ENCODE data around the gene VCY1B. TPM values are rescaled to one million over a fixed set of nuclear protein-coding genes. Genes with fewer than 3 reads are reported as not detected.
"Not testable (repeated sequence)": the region's sequence is repeated elsewhere in the genome, so short reads cannot be mapped to it uniquely, and the experiment has no call there.

The VCY1B gene
- total RNA-seq = not detected
- not detected for polyA plus RNA-seq
- long read RNA-seq, donor 1 = 0 reads
- long read RNA-seq, donor 2 = 0 reads
- long read RNA-seq, donor 3 = 0 reads
- long read RNA-seq, donor 4 = 0 reads
- long read RNA-seq, donor 5 = 0 reads

GRCh38 chrY:14055927-14056326, at the start of gene VCY1B:
TSS of gene VCY1B (plus strand) at chrY:14056227. CDS start at chrY:14056290, 63 bp downstream.
- ATAC-seq (ENCODE audit: insufficient read depth, low FRiP score); H3K4me1 ChIP-seq (ENCODE audit: control insufficient read depth in 5 of 5, insufficient read depth in 5 of 5, low read length in 5 of 5); DNase-seq; H3K9me3 ChIP-seq (ENCODE audit: control insufficient read depth in 4 of 4, insufficient read depth in 3 of 4, low read length in 3 of 4); H3K9ac ChIP-seq (ENCODE audit: insufficient read depth in 1 of 2, low read length in 2 of 2); H3K36me3 ChIP-seq (ENCODE audit: control insufficient read depth in 4 of 4, insufficient read depth in 4 of 4, low read length in 4 of 4); H3K27me3 ChIP-seq (ENCODE audit: control insufficient read depth in 3 of 3, insufficient read depth in 3 of 3, low read length in 2 of 3); H3K27ac ChIP-seq (ENCODE audit: low read depth in 1 of 2, low read length in 1 of 2); H3K4me3 ChIP-seq: not testable (repeated sequence)
- WGBS, 2 donors = no CpG with 5 or more reads among the region's 19 CpGs

GRCh38 chrY:14011916-14012315, 44.1 kb upstream of the VCY1B start:
- not testable (repeated sequence) for H3K27ac ChIP-seq (ENCODE audit: low read depth in 1 of 2, low read length in 1 of 2)

GRCh38 chrY:14030395-14030794, 25.6 kb upstream of the VCY1B start:
- DNase-seq; H3K27me3 ChIP-seq (ENCODE audit: control insufficient read depth in 3 of 3, insufficient read depth in 3 of 3, low read length in 2 of 3); H3K27ac ChIP-seq (ENCODE audit: low read depth in 1 of 2, low read length in 1 of 2); ATAC-seq (ENCODE audit: insufficient read depth, low FRiP score); H3K9me3 ChIP-seq (ENCODE audit: control insufficient read depth in 4 of 4, insufficient read depth in 3 of 4, low read length in 3 of 4); H3K4me1 ChIP-seq (ENCODE audit: control insufficient read depth in 5 of 5, insufficient read depth in 5 of 5, low read length in 5 of 5); H3K36me3 ChIP-seq (ENCODE audit: control insufficient read depth in 4 of 4, insufficient read depth in 4 of 4, low read length in 4 of 4); H3K4me3 ChIP-seq; H3K9ac ChIP-seq (ENCODE audit: insufficient read depth in 1 of 2, low read length in 2 of 2): not testable (repeated sequence)
- no CpG with 5 or more reads among the region's 2 CpGs for WGBS, 2 donors

More at GRCh38 chrY:14011916-14012315, 44.1 kb upstream of the VCY1B start:
- not testable (repeated sequence) for DNase-seq; H3K9ac ChIP-seq (ENCODE audit: insufficient read depth in 1 of 2, low read length in 2 of 2); H3K4me3 ChIP-seq; H3K9me3 ChIP-seq (ENCODE audit: control insufficient read depth in 4 of 4, insufficient read depth in 3 of 4, low read length in 3 of 4); H3K36me3 ChIP-seq (ENCODE audit: control insufficient read depth in 4 of 4, insufficient read depth in 4 of 4, low read length in 4 of 4); H3K4me1 ChIP-seq (ENCODE audit: control insufficient read depth in 5 of 5, insufficient read depth in 5 of 5, low read length in 5 of 5); H3K27me3 ChIP-seq (ENCODE audit: control insufficient read depth in 3 of 3, insufficient read depth in 3 of 3, low read length in 2 of 3); ATAC-seq (ENCODE audit: insufficient read depth, low FRiP score)
- no CpG with 5 or more reads among the region's 2 CpGs for WGBS, 2 donors

GRCh38 chrY:14085877-14086276, 29.9 kb downstream of the VCY1B start:
- DNase-seq = no peak
- H3K27me3 ChIP-seq (ENCODE audit: control insufficient read depth in 3 of 3, insufficient read depth in 3 of 3, low read length in 2 of 3) = no peaks in the 10 kb centered on the region
- 97% methylated on average over 1 of the region's 1 CpG; no CpG with 5 or more reads in 1 of the 2 donors for WGBS, 2 donors
- H3K4me1 ChIP-seq (ENCODE audit: control insufficient read depth in 5 of 5, insufficient read depth in 5 of 5, low read length in 5 of 5) = no peaks in the 10 kb centered on the region
- no peak overlapping the region for H3K9ac ChIP-seq (ENCODE audit: insufficient read depth in 1 of 2, low read length in 2 of 2)
- no peak overlapping the region for H3K4me3 ChIP-seq
- no peak overlapping the region for H3K27ac ChIP-seq (ENCODE audit: low read depth in 1 of 2, low read length in 1 of 2)
- no peak for TF ChIP-seq CTCF (IDR thresholded peaks at IDR 0.05; ENCODE audit: control extremely low read depth, extremely low read depth)
- ATAC-seq (ENCODE audit: insufficient read depth, low FRiP score) = no peak
- H3K36me3 ChIP-seq (ENCODE audit: control insufficient read depth in 4 of 4, insufficient read depth in 4 of 4, low read length in 4 of 4) = no peaks in the 10 kb centered on the region
- H3K9me3 ChIP-seq (ENCODE audit: control insufficient read depth in 4 of 4, insufficient read depth in 3 of 4, low read length in 3 of 4) = no peaks in the 10 kb centered on the region

Other genes starting within 250 kb of the VCY1B start
- gene VCY, start 69.8 kb upstream of the VCY1B start, total RNA-seq = not detected
- not detected for gene VCY, start 69.8 kb upstream of the VCY1B start, polyA plus RNA-seq

Data from lung (tissue), 16 donors.